ENCODE data around the gene PRPF6.

Gene PRPF6

DNA sequence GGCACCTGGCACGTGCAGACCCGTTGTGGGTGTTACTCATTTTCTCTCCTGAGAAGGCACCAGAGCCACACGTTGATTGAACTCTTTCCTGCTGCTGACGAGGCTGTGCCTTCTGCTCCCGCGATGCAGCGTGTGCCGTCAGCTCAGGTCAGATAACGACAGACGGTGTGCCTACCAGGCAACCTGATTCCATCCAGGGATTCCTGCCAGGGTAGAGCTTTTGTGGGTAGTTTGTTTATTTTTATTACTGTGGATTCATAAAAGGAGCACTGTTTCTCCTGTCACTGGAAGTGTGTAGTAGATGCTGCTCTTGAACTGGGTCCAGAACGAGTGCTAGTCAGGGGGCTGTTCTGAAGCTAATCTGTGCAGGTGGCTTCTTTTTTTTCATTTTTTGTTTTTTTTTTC lies 20.7 kb downstream of the PRPF6 start:
- TF ChIP-seq TOX (CRISPR knock-in tag; IDR thresholded peaks at IDR 0.05; ENCODE audit: borderline replicate concordance) (no peak), OSR1 (CRISPR knock-in tag; IDR thresholded peaks at IDR 0.05) (no peak), ZNF8 (CRISPR knock-in tag; IDR thresholded peaks at IDR 0.05) (no peak), RARB (CRISPR knock-in tag; IDR thresholded peaks at IDR 0.05) (no peak), PPARA (CRISPR knock-in tag; IDR thresholded peaks at IDR 0.05; ENCODE audit: borderline replicate concordance) (no peak), ZC3H10 (CRISPR knock-in tag; IDR thresholded peaks at IDR 0.05) (no peak), ESRRG (CRISPR knock-in tag; IDR thresholded peaks at IDR 0.05) (no peak), TCF4 (CRISPR knock-in tag; IDR thresholded peaks at IDR 0.05; ENCODE audit: borderline replicate concordance) (no peak), ZFP30 (CRISPR knock-in tag; IDR thresholded peaks at IDR 0.05) (no peak), GLIS3 (CRISPR knock-in tag; IDR thresholded peaks at IDR 0.05) (no peak), BACH2 (CRISPR knock-in tag; IDR thresholded peaks at IDR 0.05; ENCODE audit: borderline replicate concordance) (no peak)
- TF ChIP-seq, protein P1, sequence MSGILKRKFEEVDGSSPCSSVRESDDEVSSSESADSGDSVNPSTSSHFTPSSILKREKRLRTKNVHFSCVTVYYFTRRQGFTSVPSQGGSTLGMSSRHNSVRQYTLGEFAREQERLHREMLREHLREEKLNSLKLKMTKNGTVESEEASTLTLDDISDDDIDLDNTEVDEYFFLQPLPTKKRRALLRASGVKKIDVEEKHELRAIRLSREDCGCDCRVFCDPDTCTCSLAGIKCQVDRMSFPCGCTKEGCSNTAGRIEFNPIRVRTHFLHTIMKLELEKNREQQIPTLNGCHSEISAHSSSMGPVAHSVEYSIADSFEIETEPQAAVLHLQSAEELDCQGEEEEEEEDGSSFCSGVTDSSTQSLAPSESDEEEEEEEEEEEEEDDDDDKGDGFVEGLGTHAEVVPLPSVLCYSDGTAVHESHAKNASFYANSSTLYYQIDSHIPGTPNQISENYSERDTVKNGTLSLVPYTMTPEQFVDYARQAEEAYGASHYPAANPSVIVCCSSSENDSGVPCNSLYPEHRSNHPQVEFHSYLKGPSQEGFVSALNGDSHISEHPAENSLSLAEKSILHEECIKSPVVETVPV (CRISPR knock-in tag; IDR thresholded peaks at IDR 0.05) = no peak
- TF ChIP-seq, protein P2, sequence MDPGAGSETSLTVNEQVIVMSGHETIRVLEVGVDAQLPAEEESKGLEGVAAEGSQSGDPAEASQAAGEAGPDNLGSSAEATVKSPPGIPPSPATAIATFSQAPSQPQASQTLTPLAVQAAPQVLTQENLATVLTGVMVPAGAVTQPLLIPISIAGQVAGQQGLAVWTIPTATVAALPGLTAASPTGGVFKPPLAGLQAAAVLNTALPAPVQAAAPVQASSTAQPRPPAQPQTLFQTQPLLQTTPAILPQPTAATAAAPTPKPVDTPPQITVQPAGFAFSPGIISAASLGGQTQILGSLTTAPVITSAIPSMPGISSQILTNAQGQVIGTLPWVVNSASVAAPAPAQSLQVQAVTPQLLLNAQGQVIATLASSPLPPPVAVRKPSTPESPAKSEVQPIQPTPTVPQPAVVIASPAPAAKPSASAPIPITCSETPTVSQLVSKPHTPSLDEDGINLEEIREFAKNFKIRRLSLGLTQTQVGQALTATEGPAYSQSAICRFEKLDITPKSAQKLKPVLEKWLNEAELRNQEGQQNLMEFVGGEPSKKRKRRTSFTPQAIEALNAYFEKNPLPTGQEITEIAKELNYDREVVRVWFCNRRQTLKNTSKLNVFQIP (CRISPR knock-in tag; IDR thresholded peaks at IDR 0.05; ENCODE audit: borderline replicate concordance, low read depth) = no peak
- TF ChIP-seq, protein P3, sequence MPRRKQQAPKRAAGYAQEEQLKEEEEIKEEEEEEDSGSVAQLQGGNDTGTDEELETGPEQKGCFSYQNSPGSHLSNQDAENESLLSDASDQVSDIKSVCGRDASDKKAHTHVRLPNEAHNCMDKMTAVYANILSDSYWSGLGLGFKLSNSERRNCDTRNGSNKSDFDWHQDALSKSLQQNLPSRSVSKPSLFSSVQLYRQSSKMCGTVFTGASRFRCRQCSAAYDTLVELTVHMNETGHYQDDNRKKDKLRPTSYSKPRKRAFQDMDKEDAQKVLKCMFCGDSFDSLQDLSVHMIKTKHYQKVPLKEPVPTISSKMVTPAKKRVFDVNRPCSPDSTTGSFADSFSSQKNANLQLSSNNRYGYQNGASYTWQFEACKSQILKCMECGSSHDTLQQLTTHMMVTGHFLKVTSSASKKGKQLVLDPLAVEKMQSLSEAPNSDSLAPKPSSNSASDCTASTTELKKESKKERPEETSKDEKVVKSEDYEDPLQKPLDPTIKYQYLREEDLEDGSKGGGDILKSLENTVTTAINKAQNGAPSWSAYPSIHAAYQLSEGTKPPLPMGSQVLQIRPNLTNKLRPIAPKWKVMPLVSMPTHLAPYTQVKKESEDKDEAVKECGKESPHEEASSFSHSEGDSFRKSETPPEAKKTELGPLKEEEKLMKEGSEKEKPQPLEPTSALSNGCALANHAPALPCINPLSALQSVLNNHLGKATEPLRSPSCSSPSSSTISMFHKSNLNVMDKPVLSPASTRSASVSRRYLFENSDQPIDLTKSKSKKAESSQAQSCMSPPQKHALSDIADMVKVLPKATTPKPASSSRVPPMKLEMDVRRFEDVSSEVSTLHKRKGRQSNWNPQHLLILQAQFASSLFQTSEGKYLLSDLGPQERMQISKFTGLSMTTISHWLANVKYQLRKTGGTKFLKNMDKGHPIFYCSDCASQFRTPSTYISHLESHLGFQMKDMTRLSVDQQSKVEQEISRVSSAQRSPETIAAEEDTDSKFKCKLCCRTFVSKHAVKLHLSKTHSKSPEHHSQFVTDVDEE (CRISPR knock-in tag; IDR thresholded peaks at IDR 0.05) = no peak
- TF ChIP-seq, protein P4, sequence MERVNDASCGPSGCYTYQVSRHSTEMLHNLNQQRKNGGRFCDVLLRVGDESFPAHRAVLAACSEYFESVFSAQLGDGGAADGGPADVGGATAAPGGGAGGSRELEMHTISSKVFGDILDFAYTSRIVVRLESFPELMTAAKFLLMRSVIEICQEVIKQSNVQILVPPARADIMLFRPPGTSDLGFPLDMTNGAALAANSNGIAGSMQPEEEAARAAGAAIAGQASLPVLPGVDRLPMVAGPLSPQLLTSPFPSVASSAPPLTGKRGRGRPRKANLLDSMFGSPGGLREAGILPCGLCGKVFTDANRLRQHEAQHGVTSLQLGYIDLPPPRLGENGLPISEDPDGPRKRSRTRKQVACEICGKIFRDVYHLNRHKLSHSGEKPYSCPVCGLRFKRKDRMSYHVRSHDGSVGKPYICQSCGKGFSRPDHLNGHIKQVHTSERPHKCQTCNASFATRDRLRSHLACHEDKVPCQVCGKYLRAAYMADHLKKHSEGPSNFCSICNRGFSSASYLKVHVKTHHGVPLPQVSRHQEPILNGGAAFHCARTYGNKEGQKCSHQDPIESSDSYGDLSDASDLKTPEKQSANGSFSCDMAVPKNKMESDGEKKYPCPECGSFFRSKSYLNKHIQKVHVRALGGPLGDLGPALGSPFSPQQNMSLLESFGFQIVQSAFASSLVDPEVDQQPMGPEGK (CRISPR knock-in tag; IDR thresholded peaks at IDR 0.05; ENCODE audit: borderline replicate concordance) = no peak
- ATAC-seq = no peak

DNA sequence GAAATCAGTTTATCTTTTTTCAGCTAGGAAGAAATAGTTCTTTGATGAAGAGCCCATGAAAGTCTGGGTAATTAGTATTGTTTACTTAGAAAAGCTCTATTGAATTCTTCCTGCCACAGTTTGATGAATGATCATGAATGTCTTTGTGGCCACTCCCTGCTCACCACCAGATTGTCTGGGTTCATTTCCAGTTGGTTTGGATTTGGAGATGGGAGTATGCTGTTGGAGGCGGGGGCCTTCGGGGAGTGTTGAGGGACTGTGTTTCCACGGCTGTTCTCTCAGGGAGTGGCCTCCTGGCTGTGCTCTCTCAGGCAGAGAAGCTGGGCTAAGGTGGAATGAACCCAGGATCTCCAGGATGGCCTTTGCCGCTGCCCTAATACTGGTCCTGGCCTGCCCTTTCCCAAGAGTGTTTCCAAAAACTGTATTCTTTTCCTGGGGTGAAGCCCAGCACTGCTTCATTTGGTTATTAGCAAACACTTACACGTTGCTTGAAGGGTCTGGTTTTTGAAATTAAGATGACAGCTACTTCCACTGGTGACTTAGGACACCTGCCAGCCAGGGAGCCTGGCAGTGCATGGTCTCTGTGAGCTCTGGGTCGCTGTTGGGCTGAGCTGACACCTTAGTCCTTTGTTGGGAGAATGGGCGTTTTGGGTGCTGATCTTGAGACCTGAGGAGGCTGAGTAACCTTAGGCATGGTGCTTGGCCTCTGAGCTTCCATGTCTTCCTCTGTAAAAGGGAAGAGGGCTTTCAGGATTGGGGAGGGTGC lies 23.2 kb downstream of the PRPF6 start:
- no peak for ATAC-seq
- no peak for TF ChIP-seq ZFP3 (CRISPR knock-in tag; IDR thresholded peaks at IDR 0.05)
- no peak for TF ChIP-seq SNAI2 (CRISPR knock-in tag; IDR thresholded peaks at IDR 0.05)
- no peak for TF ChIP-seq ZNF565 (CRISPR knock-in tag; conservative IDR thresholded peaks at IDR 0.05; ENCODE audit: low read depth)
- TF ChIP-seq, protein P5, sequence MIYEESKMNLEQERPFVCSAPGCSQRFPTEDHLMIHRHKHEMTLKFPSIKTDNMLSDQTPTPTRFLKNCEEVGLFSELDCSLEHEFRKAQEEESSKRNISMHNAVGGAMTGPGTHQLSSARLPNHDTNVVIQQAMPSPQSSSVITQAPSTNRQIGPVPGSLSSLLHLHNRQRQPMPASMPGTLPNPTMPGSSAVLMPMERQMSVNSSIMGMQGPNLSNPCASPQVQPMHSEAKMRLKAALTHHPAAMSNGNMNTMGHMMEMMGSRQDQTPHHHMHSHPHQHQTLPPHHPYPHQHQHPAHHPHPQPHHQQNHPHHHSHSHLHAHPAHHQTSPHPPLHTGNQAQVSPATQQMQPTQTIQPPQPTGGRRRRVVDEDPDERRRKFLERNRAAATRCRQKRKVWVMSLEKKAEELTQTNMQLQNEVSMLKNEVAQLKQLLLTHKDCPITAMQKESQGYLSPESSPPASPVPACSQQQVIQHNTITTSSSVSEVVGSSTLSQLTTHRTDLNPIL (CRISPR knock-in tag; IDR thresholded peaks at IDR 0.05; ENCODE audit: low read depth) = no peak
- TF ChIP-seq TCF4 (CRISPR knock-in tag; IDR thresholded peaks at IDR 0.05; ENCODE audit: borderline replicate concordance) = no peak
- TF ChIP-seq, protein P4 (CRISPR knock-in tag; IDR thresholded peaks at IDR 0.05; ENCODE audit: borderline replicate concordance) = no peak
- no peak for TF ChIP-seq RARB (CRISPR knock-in tag; IDR thresholded peaks at IDR 0.05)
- TF ChIP-seq ZC3H10 (CRISPR knock-in tag; IDR thresholded peaks at IDR 0.05) = no peak
- no peak for TF ChIP-seq ESRRG (CRISPR knock-in tag; IDR thresholded peaks at IDR 0.05)
- no peak for TF ChIP-seq OSR1 (CRISPR knock-in tag; IDR thresholded peaks at IDR 0.05)
- TF ChIP-seq, protein P2 (CRISPR knock-in tag; IDR thresholded peaks at IDR 0.05; ENCODE audit: borderline replicate concordance, low read depth) = no peak
- no peak for TF ChIP-seq ZFP30 (CRISPR knock-in tag; IDR thresholded peaks at IDR 0.05)
- TF ChIP-seq, protein P3 (CRISPR knock-in tag; IDR thresholded peaks at IDR 0.05) = no peak
- no peak for TF ChIP-seq TOX (CRISPR knock-in tag; IDR thresholded peaks at IDR 0.05; ENCODE audit: borderline replicate concordance)
- TF ChIP-seq, protein P1 (CRISPR knock-in tag; IDR thresholded peaks at IDR 0.05) = no peak

All from SK-N-SH treated with all-trans-retinoic acid at 6 μM for 48 hours (cell line).